HCT116 (cell line): ENCODE results near the gene GJE1. TPM values are rescaled to one million over a fixed set of nuclear protein-coding genes. Genes with fewer than 3 reads are reported as not detected.

Experiments used
- ATAC-seq: fragments of 200-7000 bp; cut with Tn5 transposase; 2 replicates; pipeline ENCODE4 v1.9.1; 2020; ENCODE audit warnings: mild to moderate bottlenecking, moderate library complexity
- BruUV-seq: library from RNA; stranded (reverse); fragments of 400-500 nt; replicated peaks from 2 replicates; lab custom pipeline; 2021; lab: Mats Ljungman, UMichigan
- CTCF ChIA-PET: fragments of 300-600 bp; sonication (Branson Sonifier 250); formaldehyde crosslinking; loops from one replicate; lab custom pipeline; 2021; ENCODE audit warnings: antibody characterized with exemption; lab: Charles Lee
- POLR2A ChIA-PET: fragments of 300-600, 350-600 bp; sonication (Branson Sonifier 250); formaldehyde crosslinking; loops from one replicate; lab custom pipeline; 2021; ENCODE audit warnings: antibody characterized with exemption; lab: Charles Lee
- RAD21 ChIA-PET, 2 experiments: fragments of 300-600 bp; sonication (Branson Sonifier 250); formaldehyde crosslinking; loops; one replicate each; lab custom pipeline; 2023; ENCODE audit warnings: low total read pairs in 2 of 2; ENCODE audit not compliant: uncharacterized antibody in 2 of 2, unreplicated experiment in 2 of 2, low non-redundant PET in 1 of 2; lab: Charles Lee
- DNase-seq: peaks from one replicate; pipeline ENCODE4 v3.0.0-alpha.2; 2010; ENCODE audit warnings: low read depth, low spot score
- H2AFZ ChIP-seq: fragments of 200-600 bp; shearing (Covaris generic), sonication (generic); 2 replicates; pipeline ENCODE4 v1.6.1; 2017; ENCODE audit warnings: low read depth, mixed run types, mixed read lengths, antibody characterized with exemption, low read length; ENCODE audit not compliant: poor library complexity, severe bottlenecking
- H3K27ac ChIP-seq: 2 replicates; pipeline ENCODE4 v1.5.1; 2012; ENCODE audit warnings: low read depth, low read length
- H3K27me3 ChIP-seq: fragments of 200-600 bp; sonication (generic); 2 replicates; pipeline ENCODE4 v1.6.1; 2016; ENCODE audit warnings: mixed run types, low read length, mixed read lengths; ENCODE audit not compliant: insufficient read depth
- H3K36me3 ChIP-seq, 2 experiments: fragments of 200-500 bp in 1 of 2; fragments of 200-600 bp in 1 of 2; sonication (Bioruptor generic) in 1 of 2; sonication (generic) in 1 of 2; 2 replicates each; pipeline versions ENCODE4 v1.5.1 to v1.6.1; 2014 to 2016; ENCODE audit warnings: low read length in 2 of 2, inconsistent platforms in 1 of 2, mixed read lengths in 1 of 2, mixed run types in 1 of 2; ENCODE audit not compliant: insufficient read depth in 2 of 2, control insufficient read depth in 1 of 2
- H3K4me1 ChIP-seq, 2 experiments: fragments of 200-600 bp in 1 of 2; sonication (generic) in 1 of 2; 2 replicates each; pipeline versions ENCODE4 v1.5.1 to v1.6.1; 2012 to 2017; ENCODE audit warnings: low read length in 2 of 2, inconsistent platforms in 1 of 2, mild to moderate bottlenecking in 1 of 2, mixed read lengths in 1 of 2, mixed run types in 1 of 2, moderate library complexity in 1 of 2; ENCODE audit not compliant: insufficient read depth in 2 of 2, control insufficient read depth in 1 of 2
- H3K4me2 ChIP-seq: fragments of 200-600 bp; sonication (generic); 2 replicates; pipeline ENCODE4 v1.6.1; 2017; ENCODE audit warnings: mixed run types, low read length, mixed read lengths
- H3K4me3 ChIP-seq, 2 experiments: fragments of 200-600 bp in 1 of 2; sonication (generic) in 1 of 2; replicated peaks in 1 of 2; 2 replicates each; pipeline ENCODE4 v1.5.1; 2011 to 2016; ENCODE audit warnings: low read length in 2 of 2, control low read depth in 1 of 2, low read depth in 1 of 2, mild to moderate bottlenecking in 1 of 2, mixed read lengths in 1 of 2, mixed run types in 1 of 2
- H3K79me2 ChIP-seq: fragments of 200-600 bp; sonication (generic); 2 replicates; pipeline ENCODE4 v1.6.1; 2017; ENCODE audit warnings: mild to moderate bottlenecking, mixed run types, low read length, moderate library complexity, mixed read lengths; ENCODE audit not compliant: insufficient read depth
- H3K9ac ChIP-seq: fragments of 200-600 bp; sonication (generic); 2 replicates; pipeline ENCODE4 v1.6.1; 2016; ENCODE audit warnings: low read length, mixed read lengths
- H3K9me2 ChIP-seq: fragments of 200-600 bp; sonication (generic), shearing (Covaris generic); 2 replicates; pipeline ENCODE4 v1.6.1; 2017; ENCODE audit warnings: mixed run types, mild to moderate bottlenecking, moderate library complexity; ENCODE audit not compliant: insufficient read depth
- H3K9me3 ChIP-seq, 2 experiments: fragments of 200-500 bp in 1 of 2; fragments of 200-600 bp in 1 of 2; sonication (Bioruptor generic) in 1 of 2; sonication (generic) in 1 of 2; 2 replicates each; pipeline ENCODE4 v1.6.1; 2014 to 2017; ENCODE audit warnings: low read length in 2 of 2, mixed read lengths in 2 of 2, inconsistent platforms in 1 of 2, low read depth in 1 of 2, mild to moderate bottlenecking in 1 of 2, mixed run types in 1 of 2, moderate library complexity in 1 of 2; ENCODE audit not compliant: control insufficient read depth in 1 of 2, insufficient read depth in 1 of 2
- H4K20me1 ChIP-seq: fragments of 200-600 bp; sonication (generic), shearing (Covaris generic); 2 replicates; pipeline ENCODE4 v1.6.1; 2017; ENCODE audit warnings: mixed run types, mild to moderate bottlenecking, moderate library complexity; ENCODE audit not compliant: insufficient read depth
- CBX3 ChIP-seq: IDR thresholded peaks from 2 replicates; pipeline ENCODE4 v1.6.1; 2012; ENCODE audit warnings: low read depth
- CEBPB ChIP-seq: IDR thresholded peaks from 2 replicates; pipeline ENCODE4 v1.6.1; 2012; ENCODE audit warnings: low read depth
- CTCF ChIP-seq, 3 experiments: fragments of 200-600 bp in 1 of 3; sonication (generic) in 1 of 3; IDR thresholded peaks in 2 of 3; conservative IDR thresholded peaks in 1 of 3; 2 replicates each; pipeline ENCODE4 v1.5.1; 2012 to 2017; ENCODE audit warnings: low read depth in 2 of 3, low read length in 2 of 3, antibody characterized with exemption in 1 of 3, borderline replicate concordance in 1 of 3, control low read depth in 1 of 3, mild to moderate bottlenecking in 1 of 3, mixed read lengths in 1 of 3, mixed run types in 1 of 3, moderate library complexity in 1 of 3; ENCODE audit not compliant: insufficient read depth in 1 of 3
- ELF1 ChIP-seq: IDR thresholded peaks from 2 replicates; pipeline ENCODE4 v1.6.1; 2012; ENCODE audit warnings: low read depth, borderline replicate concordance
- EZH2 ChIP-seq: fragments of 200-600 bp; sonication (generic); IDR thresholded peaks from 2 replicates; pipeline ENCODE4 v1.6.1; 2017; ENCODE audit warnings: antibody characterized with exemption, mixed run types
- EZH2phosphoT487 ChIP-seq: fragments of 200-600 bp; IDR thresholded peaks from 2 replicates; pipeline ENCODE4 v1.6.1; 2018; ENCODE audit warnings: antibody characterized with exemption, borderline replicate concordance
- FOSL1 ChIP-seq: IDR thresholded peaks from 2 replicates; pipeline ENCODE4 v1.6.1; 2012; ENCODE audit warnings: low read depth
- JUND ChIP-seq: IDR thresholded peaks from 2 replicates; pipeline ENCODE4 v1.6.1; 2012
- POLR2A ChIP-seq: IDR thresholded peaks from 2 replicates; pipeline ENCODE4 v1.7.0; 2011; ENCODE audit warnings: borderline replicate concordance; ENCODE audit not compliant: insufficient read depth, insufficient read length; ENCODE audit errors: extremely low read depth
- POLR2AphosphoS5 ChIP-seq: IDR thresholded peaks from 2 replicates; pipeline ENCODE4 v1.6.1; 2011; ENCODE audit warnings: mild to moderate bottlenecking, low read depth, low read length, moderate library complexity
- SIN3A ChIP-seq: IDR thresholded peaks from 2 replicates; pipeline ENCODE4 v1.6.1; 2012; ENCODE audit warnings: low read depth
- SRF ChIP-seq: IDR thresholded peaks from 2 replicates; pipeline ENCODE4 v1.6.1; 2012; ENCODE audit warnings: low read depth
- TCF7L2 ChIP-seq: IDR thresholded peaks from 2 replicates; pipeline ENCODE4 v1.7.0; 2011; ENCODE audit warnings: borderline replicate concordance, inconsistent platforms; ENCODE audit not compliant: insufficient read depth, insufficient read length; ENCODE audit errors: extremely low read depth
- ZBTB33 ChIP-seq: IDR thresholded peaks from 2 replicates; pipeline ENCODE4 v1.6.1; 2011; ENCODE audit warnings: mild to moderate bottlenecking, low read length, moderate library complexity; ENCODE audit not compliant: insufficient replicate concordance; ENCODE audit errors: extremely low read depth
- intact Hi-C: fragments of 100-400 bp; cut with micrococcal nuclease; formaldehyde crosslinking; loops from 2 replicates; pipeline ENCODE4 v1.10.0; 2022
- total RNA-seq: library from RNA; stranded (reverse); gene quantifications from one replicate; pipeline ENCODE4 v1.2.1, GENCODE V29; 2021; ENCODE audit not compliant: unreplicated experiment
- TF ChIP-seq, protein P1 (sequence below): IDR thresholded peaks from 2 replicates; pipeline ENCODE4 v1.6.1; 2012
- TF ChIP-seq, protein P2 (sequence below): IDR thresholded peaks from 2 replicates; pipeline ENCODE4 v1.6.1; 2012; ENCODE audit warnings: low read depth

GJE1 gene
- total RNA-seq, 1 experiment from 2014 or later, result not detected

GRCh38 chr6:142118328-142118727 lies 14.4 kb upstream of the GJE1 start:
- ATAC-seq, result no peak
- Histone ChIP-seq H3K79me2 (no peaks in the 10 kb centered on the region), H3K27ac (no peak overlapping the region), H4K20me1 (no peaks in the 10 kb centered on the region), H3K27me3 (no peaks in the 10 kb centered on the region), H2AFZ (no peak overlapping the region), H3K9ac (no peak overlapping the region), H3K4me2 (no peak overlapping the region), H3K4me1 (no peaks in the 10 kb centered on the region), H3K9me2 (no peaks in the 10 kb centered on the region), H3K9me3 (no peaks in the 10 kb centered on the region), H3K4me3 (no peak overlapping the region), H3K36me3 (no peaks in the 10 kb centered on the region)
- ChIA-PET CTCF (no interaction called here), RAD21 (no interaction called here), POLR2A (no interaction called here)
- no peak for DNase-seq
- intact Hi-C loops, result loop anchor here (10.0 kb wide), 1 partner anchor 504 kb away; no protein-coding TSS in a partner anchor
- no TSS peak for BruUV-seq
- TF ChIP-seq SRF (no peak), POLR2AphosphoS5 (no peak), POLR2A (no peak), CTCF (IDR thresholded peaks at IDR 0.05 in 2 of 3, conservative IDR thresholded peaks at IDR 0.05 in 1 of 3; ENCODE audit: borderline replicate concordance in 1 of 3, insufficient read depth in 1 of 3, low read depth in 2 of 3, low read length in 2 of 3) (no peak), ELF1 (no peak), JUND (no peak), SIN3A (no peak), CEBPB (no peak), TCF7L2 (no peak), EZH2 (no peak), FOSL1 (no peak), ZBTB33 (no peak), EZH2phosphoT487 (no peak), CBX3 (no peak)
- TF ChIP-seq, protein P1, sequence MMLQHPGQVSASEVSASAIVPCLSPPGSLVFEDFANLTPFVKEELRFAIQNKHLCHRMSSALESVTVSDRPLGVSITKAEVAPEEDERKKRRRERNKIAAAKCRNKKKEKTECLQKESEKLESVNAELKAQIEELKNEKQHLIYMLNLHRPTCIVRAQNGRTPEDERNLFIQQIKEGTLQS, result no peak
- TF ChIP-seq, protein P2, sequence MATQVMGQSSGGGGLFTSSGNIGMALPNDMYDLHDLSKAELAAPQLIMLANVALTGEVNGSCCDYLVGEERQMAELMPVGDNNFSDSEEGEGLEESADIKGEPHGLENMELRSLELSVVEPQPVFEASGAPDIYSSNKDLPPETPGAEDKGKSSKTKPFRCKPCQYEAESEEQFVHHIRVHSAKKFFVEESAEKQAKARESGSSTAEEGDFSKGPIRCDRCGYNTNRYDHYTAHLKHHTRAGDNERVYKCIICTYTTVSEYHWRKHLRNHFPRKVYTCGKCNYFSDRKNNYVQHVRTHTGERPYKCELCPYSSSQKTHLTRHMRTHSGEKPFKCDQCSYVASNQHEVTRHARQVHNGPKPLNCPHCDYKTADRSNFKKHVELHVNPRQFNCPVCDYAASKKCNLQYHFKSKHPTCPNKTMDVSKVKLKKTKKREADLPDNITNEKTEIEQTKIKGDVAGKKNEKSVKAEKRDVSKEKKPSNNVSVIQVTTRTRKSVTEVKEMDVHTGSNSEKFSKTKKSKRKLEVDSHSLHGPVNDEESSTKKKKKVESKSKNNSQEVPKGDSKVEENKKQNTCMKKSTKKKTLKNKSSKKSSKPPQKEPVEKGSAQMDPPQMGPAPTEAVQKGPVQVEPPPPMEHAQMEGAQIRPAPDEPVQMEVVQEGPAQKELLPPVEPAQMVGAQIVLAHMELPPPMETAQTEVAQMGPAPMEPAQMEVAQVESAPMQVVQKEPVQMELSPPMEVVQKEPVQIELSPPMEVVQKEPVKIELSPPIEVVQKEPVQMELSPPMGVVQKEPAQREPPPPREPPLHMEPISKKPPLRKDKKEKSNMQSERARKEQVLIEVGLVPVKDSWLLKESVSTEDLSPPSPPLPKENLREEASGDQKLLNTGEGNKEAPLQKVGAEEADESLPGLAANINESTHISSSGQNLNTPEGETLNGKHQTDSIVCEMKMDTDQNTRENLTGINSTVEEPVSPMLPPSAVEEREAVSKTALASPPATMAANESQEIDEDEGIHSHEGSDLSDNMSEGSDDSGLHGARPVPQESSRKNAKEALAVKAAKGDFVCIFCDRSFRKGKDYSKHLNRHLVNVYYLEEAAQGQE, result no peak
